ENCODE data around the gene ERF. TPM values are rescaled to one million over a fixed set of nuclear protein-coding genes. Genes with fewer than 3 reads are reported as not detected.
"Not testable (repeated sequence)": the region's sequence is repeated elsewhere in the genome, so short reads cannot be mapped to it uniquely, and the experiment has no call there.

The ERF gene
- total and polyA plus RNA-seq, 3 experiments from 2014 or later = 5.1 to 64.7 (median 58.7) TPM

GRCh38 chr19:42268704-42269477 is 14.0 kb upstream of the ERF start, which contains the start of gene CIC:
Gene CIC (plus strand): TSS chr19:42269252. CDS start chr19:42271784, 2,532 bp downstream.
- Histone ChIP-seq H3K4me3 (ENCODE audit: low read length) (peak within 1 kb of the TSS; percentile 72), H3K27ac (ENCODE audit: low read depth, low read length) (peak within 1 kb of the TSS; percentile 98), H3K36me3 (ENCODE audit: insufficient read depth, low read length) (no peaks in the 10 kb centered on the region), H3K27me3 (ENCODE audit: insufficient read depth, low read length, poor library complexity, severe bottlenecking) (no peaks in the 10 kb centered on the region), H3K4me1 (ENCODE audit: insufficient read depth, low read length) (peaks cover 29% of the 10 kb centered on the region), H3K9me3 (ENCODE audit: low read length) (no peaks in the 10 kb centered on the region)
- H3K36me3 Mint-ChIP-seq = peaks cover 0 to 23% (median 0%) of the 10 kb centered on the region in 3 donors
- peak within 1 kb of the TSS in 6 of 8 donors; percentile 95 to 100 (median 98) for H3K27ac Mint-ChIP-seq
- H3K4me1 Mint-ChIP-seq = peaks cover 21 to 32% (median 27%) of the 10 kb centered on the region in 3 donors
- H3K4me3 Mint-ChIP-seq = peak within 1 kb of the TSS in 3 of 7 donors; percentile 83 to 91 (median 89)
- H3K27me3 Mint-ChIP-seq = peaks cover 0 to 4% of the 10 kb centered on the region in 2 donors
- H3K9me3 Mint-ChIP-seq = no peaks in the 10 kb centered on the region
- peak; percentile 99 to 100 (median 99) for DNase-seq
- POLR2A ChIA-PET = interaction anchor here (1.0 to 2.5 kb wide), 4 partner anchors 10 to 26 kb away, joined by 5 to 13 read pairs (median 6); partner anchors contain the start of gene GSK3A
- CTCF ChIA-PET = interaction anchor here (1.0 to 2.5 kb wide), 3 partner anchors 11 to 160 kb away, joined by 4 to 6 read pairs (median 4); no protein-coding TSS in a partner anchor

GRCh38 chr19:42268142-42268703 is 13.3 kb upstream of the ERF start:
- ChIA-PET CTCF (interaction anchor here (1.2 kb wide), 1 partner anchor 25 kb away, joined by 3 read pairs; no protein-coding TSS in a partner anchor), POLR2A (interaction anchor here (1.2 kb wide), 1 partner anchor 15 kb away, joined by 5 read pairs; no protein-coding TSS in a partner anchor)
- peaks cover 0 to 17% (median 0%) of the 10 kb centered on the region in 3 donors for H3K36me3 Mint-ChIP-seq
- H3K4me3 ChIP-seq (ENCODE audit: low read length) = peak overlapping the region; percentile 72
- H3K27ac Mint-ChIP-seq = no peak overlapping the region
- H3K4me1 Mint-ChIP-seq = peaks cover 21 to 32% (median 23%) of the 10 kb centered on the region in 3 donors
- H3K27me3 ChIP-seq (ENCODE audit: insufficient read depth, low read length, poor library complexity, severe bottlenecking) = no peaks in the 10 kb centered on the region
- H3K27ac ChIP-seq (ENCODE audit: low read depth, low read length) = peak overlapping the region; percentile 98
- H3K9me3 ChIP-seq (ENCODE audit: low read length) = no peaks in the 10 kb centered on the region
- no peaks in the 10 kb centered on the region for H3K36me3 ChIP-seq (ENCODE audit: insufficient read depth, low read length)
- H3K9me3 Mint-ChIP-seq = no peaks in the 10 kb centered on the region
- H3K4me1 ChIP-seq (ENCODE audit: insufficient read depth, low read length) = peaks cover 29% of the 10 kb centered on the region
- DNase-seq = peak; percentile 96 to 100 (median 99)
- H3K4me3 Mint-ChIP-seq = no peak overlapping the region
- peaks cover 0 to 4% of the 10 kb centered on the region in 2 donors for H3K27me3 Mint-ChIP-seq

- Mint-ChIP-seq H3K36me3 (peaks cover 0 to 13% (median 0%) of the 10 kb centered on the region in 3 donors), H3K27ac (no peak overlapping the region), H3K4me3 (no peak overlapping the region), H3K27me3 (peaks cover 0 to 5% of the 10 kb centered on the region in 2 donors), H3K4me1 (peaks cover 21 to 32% (median 23%) of the 10 kb centered on the region in 3 donors), H3K9me3 (no peaks in the 10 kb centered on the region)
- no peaks in the 10 kb centered on the region for H3K27me3 ChIP-seq (ENCODE audit: insufficient read depth, low read length, poor library complexity, severe bottlenecking)
- no peaks in the 10 kb centered on the region for H3K36me3 ChIP-seq (ENCODE audit: insufficient read depth, low read length)
- POLR2A ChIA-PET = interaction anchor here (0.5 kb wide), 1 partner anchor 44 kb away, joined by 10 read pairs; no protein-coding TSS in a partner anchor
- H3K4me1 ChIP-seq (ENCODE audit: insufficient read depth, low read length) = peaks cover 29% of the 10 kb centered on the region
- H3K4me3 ChIP-seq (ENCODE audit: low read length) = peak overlapping the region; percentile 72
- no peaks in the 10 kb centered on the region for H3K9me3 ChIP-seq (ENCODE audit: low read length)
- peak overlapping the region; percentile 98 for H3K27ac ChIP-seq (ENCODE audit: low read depth, low read length)
- no peak for DNase-seq
- CTCF ChIA-PET = interaction anchor here (1.2 kb wide), 1 partner anchor 25 kb away, joined by 3 read pairs; no protein-coding TSS in a partner anchor
These were observed 12.8 kb upstream of the ERF start for GRCh38 chr19:42267644-42268141.

GRCh38 chr19:42266928-42267603 is 12.1 kb upstream of the ERF start:
- Mint-ChIP-seq H3K4me3 (peak overlapping the region in 1 of 7 donors; percentile 17), H3K4me1 (peaks cover 21 to 32% (median 23%) of the 10 kb centered on the region in 3 donors)
- H3K9me3 ChIP-seq (ENCODE audit: low read length); H3K27ac Mint-ChIP-seq; DNase-seq; H3K27me3 ChIP-seq (ENCODE audit: insufficient read depth, low read length, poor library complexity, severe bottlenecking); H3K36me3 Mint-ChIP-seq; H3K27me3 Mint-ChIP-seq; H3K9me3 Mint-ChIP-seq; H3K36me3 ChIP-seq (ENCODE audit: insufficient read depth, low read length): not testable (repeated sequence)
- ChIA-PET POLR2A (interaction anchor here (0.5 kb wide), 1 partner anchor 43 kb away, joined by 10 read pairs; no protein-coding TSS in a partner anchor), CTCF (interaction anchor here (1.2 kb wide), 1 partner anchor 24 kb away, joined by 3 read pairs; no protein-coding TSS in a partner anchor)
- Histone ChIP-seq H3K4me1 (ENCODE audit: insufficient read depth, low read length) (peaks cover 29% of the 10 kb centered on the region), H3K27ac (ENCODE audit: low read depth, low read length) (peak overlapping the region; percentile 98), H3K4me3 (ENCODE audit: low read length) (peak overlapping the region; percentile 72)

GRCh38 chr19:42266105-42266504 is 11.2 kb upstream of the ERF start:
- CTCF ChIA-PET = interaction anchor here (1.0 kb wide), 1 partner anchor 13 kb away, joined by 3 read pairs; no protein-coding TSS in a partner anchor
- Mint-ChIP-seq H3K27ac (peak overlapping the region in 1 of 8 donors; percentile 7), H3K4me1 (peaks cover 16 to 28% (median 17%) of the 10 kb centered on the region in 3 donors), H3K4me3 (peak overlapping the region in 1 of 7 donors; percentile 1)
- H3K36me3 ChIP-seq (ENCODE audit: insufficient read depth, low read length); H3K9me3 ChIP-seq (ENCODE audit: low read length); H3K36me3 Mint-ChIP-seq; H3K4me3 ChIP-seq (ENCODE audit: low read length); H3K27me3 Mint-ChIP-seq; DNase-seq; H3K27me3 ChIP-seq (ENCODE audit: insufficient read depth, low read length, poor library complexity, severe bottlenecking); H3K27ac ChIP-seq (ENCODE audit: low read depth, low read length); H3K9me3 Mint-ChIP-seq; POLR2A ChIA-PET: not testable (repeated sequence)
- peaks cover 23% of the 10 kb centered on the region for H3K4me1 ChIP-seq (ENCODE audit: insufficient read depth, low read length)

- Mint-ChIP-seq H3K4me1 (peaks cover 0 to 2% (median 1%) of the 10 kb centered on the region in 3 donors), H3K4me3 (peak overlapping the region in 1 of 7 donors; percentile 34), H3K27me3 (peaks cover 0 to 4% of the 10 kb centered on the region in 2 donors), H3K9me3 (no peaks in the 10 kb centered on the region), H3K36me3 (no peaks in the 10 kb centered on the region), H3K27ac (peak overlapping the region in 1 of 8 donors; percentile 44)
- no peaks in the 10 kb centered on the region for H3K9me3 ChIP-seq (ENCODE audit: low read length)
- H3K27ac ChIP-seq (ENCODE audit: low read depth, low read length) = no peak overlapping the region
- POLR2A ChIA-PET = no interaction called here
- no peaks in the 10 kb centered on the region for H3K4me1 ChIP-seq (ENCODE audit: insufficient read depth, low read length)
- H3K4me3 ChIP-seq (ENCODE audit: low read length) = no peak overlapping the region
- no peaks in the 10 kb centered on the region for H3K27me3 ChIP-seq (ENCODE audit: insufficient read depth, low read length, poor library complexity, severe bottlenecking)
- no peaks in the 10 kb centered on the region for H3K36me3 ChIP-seq (ENCODE audit: insufficient read depth, low read length)
- DNase-seq = no peak
- CTCF ChIA-PET = interaction anchor here (1.3 kb wide), 1 partner anchor 151 kb away, joined by 3 read pairs; no protein-coding TSS in a partner anchor
These were observed 6.8 kb upstream of the ERF start for GRCh38 chr19:42261763-42262162.

GRCh38 chr19:42257842-42258241 is 2.9 kb upstream of the ERF start:
- not testable (repeated sequence) for DNase-seq; H3K27ac ChIP-seq (ENCODE audit: low read depth, low read length); H3K9me3 ChIP-seq (ENCODE audit: low read length); H3K4me3 Mint-ChIP-seq; H3K27me3 ChIP-seq (ENCODE audit: insufficient read depth, low read length, poor library complexity, severe bottlenecking); H3K27me3 Mint-ChIP-seq; H3K9me3 Mint-ChIP-seq; H3K36me3 ChIP-seq (ENCODE audit: insufficient read depth, low read length); H3K4me3 ChIP-seq (ENCODE audit: low read length); H3K36me3 Mint-ChIP-seq
- CTCF ChIA-PET = interaction anchor here (1.2 kb wide), 1 partner anchor 73 kb away, joined by 4 read pairs; no protein-coding TSS in a partner anchor
- Mint-ChIP-seq H3K27ac (peak overlapping the region in 1 of 8 donors; percentile 30), H3K4me1 (peaks cover 9 to 14% (median 13%) of the 10 kb centered on the region in 3 donors)
- POLR2A ChIA-PET = interaction anchor here (0.7 to 1.4 kb wide), 2 partner anchors 13 to 1128 kb away, joined by 4 to 5 read pairs; no protein-coding TSS in a partner anchor
- peaks cover 12% of the 10 kb centered on the region for H3K4me1 ChIP-seq (ENCODE audit: insufficient read depth, low read length)

All from CD8-positive, alpha-beta memory T cell (primary cell).